H1 (cell line): Measurements from ENCODE around the gene INPP4B. TPM values are rescaled to one million over a fixed set of nuclear protein-coding genes. Genes with fewer than 3 reads are reported as not detected.

Experiments used
- CTCF ChIA-PET: fragments of 300-600 bp; sonication (Branson Sonifier 250); formaldehyde crosslinking; loops from one replicate; lab custom pipeline; 2021; ENCODE audit not compliant: partially characterized antibody; lab: Charles Lee
- POLR2A ChIA-PET: fragments of 300-600 bp; sonication (Branson Sonifier 250); formaldehyde crosslinking; loops from one replicate; lab custom pipeline; 2021; ENCODE audit warnings: inconsistent platforms; ENCODE audit not compliant: partially characterized antibody; lab: Charles Lee
- DNase-seq, 2 experiments: peaks; one replicate each; pipeline versions ENCODE4 v3.0.0 to v3.0.0-alpha.2; 2010 to 2022; ENCODE audit warnings: low spot score in 2 of 2, low read depth in 1 of 2, mixed read lengths in 1 of 2
- FAIRE-seq: peaks from 2 replicates; lab custom pipeline; 2011; peaks lifted over from hg19 to GRCh38; lab: Jason Lieb, UNC
- H2AFZ ChIP-seq: 2 replicates; pipeline ENCODE4 v1.8.1; 2012; ENCODE audit warnings: low read length, inconsistent platforms
- H2AK5ac ChIP-seq: 2 replicates; pipeline ENCODE4 v1.6.1; 2013; ENCODE audit warnings: low read depth, low read length
- H2BK120ac ChIP-seq: replicated peaks from 2 replicates; pipeline ENCODE3; 2013; ENCODE audit warnings: low read depth, low read length, inconsistent platforms
- H2BK12ac ChIP-seq: 2 replicates; pipeline ENCODE4 v1.6.1; 2013; ENCODE audit warnings: low read depth, low read length
- H2BK15ac ChIP-seq: 2 replicates; pipeline ENCODE4 v1.6.1; 2013; ENCODE audit warnings: low read length
- H2BK20ac ChIP-seq: 2 replicates; pipeline ENCODE4 v1.6.1; 2013; ENCODE audit warnings: low read length
- H2BK5ac ChIP-seq: 2 replicates; pipeline ENCODE4 v1.6.1; 2013; ENCODE audit warnings: low read depth, low read length
- H3K14ac ChIP-seq: 2 replicates; pipeline ENCODE4 v1.6.1; 2013; ENCODE audit warnings: inconsistent platforms; ENCODE audit not compliant: insufficient read length
- H3K18ac ChIP-seq: 2 replicates; pipeline ENCODE4 v1.6.1; 2013; ENCODE audit warnings: low read length; ENCODE audit errors: extremely low read depth
- H3K23ac ChIP-seq: 2 replicates; pipeline ENCODE4 v1.6.1; 2013; ENCODE audit warnings: inconsistent platforms; ENCODE audit not compliant: insufficient read length
- H3K23me2 ChIP-seq: 2 replicates; pipeline ENCODE4 v1.6.1; 2013; ENCODE audit warnings: low read depth, low read length
- H3K27ac ChIP-seq: 2 replicates; pipeline ENCODE4 v1.6.1; 2011; ENCODE audit warnings: low read depth, low read length, inconsistent platforms
- H3K27me3 ChIP-seq, 4 experiments: replicated peaks in 1 of 4; 1 replicate in 1 of 4; 2 replicates in 3 of 4; pipeline versions ENCODE4 v1.6.1 to v1.8.1; 2011 to 2013; ENCODE audit warnings: low read length in 3 of 4, mild to moderate bottlenecking in 3 of 4, inconsistent platforms in 2 of 4, mixed read lengths in 2 of 4, moderate library complexity in 1 of 4; ENCODE audit not compliant: control insufficient read depth in 3 of 4, insufficient read depth in 3 of 4; ENCODE audit errors: extremely low read depth in 1 of 4
- H3K36me3 ChIP-seq, 4 experiments: 2 replicates each; pipeline versions ENCODE4 v1.6.1 to v1.8.1; 2011 to 2013; ENCODE audit warnings: mild to moderate bottlenecking in 4 of 4, low read length in 3 of 4, moderate library complexity in 2 of 4, control low read depth in 1 of 4, inconsistent platforms in 1 of 4; ENCODE audit not compliant: insufficient read depth in 4 of 4, control insufficient read depth in 2 of 4
- H3K4ac ChIP-seq: replicated peaks from 2 replicates; pipeline ENCODE3; 2013; ENCODE audit warnings: low read length, low read depth, mixed read lengths, inconsistent platforms; ENCODE audit not compliant: insufficient read length
- H3K4me1 ChIP-seq, 4 experiments: replicated peaks in 1 of 4; 1 replicate in 1 of 4; 2 replicates in 3 of 4; pipeline versions ENCODE4 v1.6.1 to v1.8.1; 2011 to 2013; ENCODE audit warnings: low read length in 3 of 4, inconsistent platforms in 2 of 4, mixed read lengths in 1 of 4; ENCODE audit not compliant: insufficient read depth in 4 of 4, control insufficient read depth in 3 of 4
- H3K4me2 ChIP-seq, 2 experiments: 2 replicates each; pipeline versions ENCODE4 v1.6.1 to v1.8.1; 2011 to 2013; ENCODE audit warnings: low read depth in 2 of 2, low read length in 2 of 2, control low read depth in 1 of 2, inconsistent platforms in 1 of 2, mild to moderate bottlenecking in 1 of 2; ENCODE audit not compliant: insufficient read depth in 1 of 2
- H3K4me3 ChIP-seq, 4 experiments: fragments of 200-600, 300-600 bp in 1 of 4; sonication (generic), shearing (Covaris generic), sonication (Bioruptor Twin) in 1 of 4; 2 replicates each; pipeline versions ENCODE4 v1.5.1 to v1.8.1; 2011 to 2016; ENCODE audit warnings: low read length in 4 of 4, low read depth in 3 of 4, control low read depth in 2 of 4, inconsistent platforms in 2 of 4, mild to moderate bottlenecking in 2 of 4, mixed read lengths in 1 of 4, moderate library complexity in 1 of 4; ENCODE audit not compliant: insufficient read depth in 2 of 4; ENCODE audit errors: extremely low read depth in 1 of 4
- H3K56ac ChIP-seq: replicated peaks from 2 replicates; pipeline ENCODE3; 2013; ENCODE audit warnings: low read depth, mild to moderate bottlenecking, mixed read lengths, low read length, inconsistent platforms; ENCODE audit not compliant: insufficient read length
- H3K79me1 ChIP-seq: 2 replicates; pipeline ENCODE4 v1.6.1; 2013; ENCODE audit warnings: low read depth, low read length, control low read depth
- H3K79me2 ChIP-seq, 2 experiments: 2 replicates each; pipeline versions ENCODE4 v1.6.1 to v1.8.1; 2012 to 2013; ENCODE audit warnings: low read length in 2 of 2, mild to moderate bottlenecking in 2 of 2, inconsistent platforms in 1 of 2; ENCODE audit not compliant: insufficient read depth in 2 of 2, control insufficient read depth in 1 of 2
- H3K9ac ChIP-seq, 4 experiments: replicated peaks in 1 of 4; 1 replicate in 1 of 4; 2 replicates in 3 of 4; pipeline versions ENCODE4 v1.6.1 to v1.8.1; 2011 to 2013; ENCODE audit warnings: low read depth in 3 of 4, low read length in 3 of 4, control low read depth in 2 of 4, mild to moderate bottlenecking in 2 of 4, moderate library complexity in 2 of 4, inconsistent platforms in 1 of 4; ENCODE audit errors: extremely low read depth in 1 of 4
- H3K9me3 ChIP-seq, 2 experiments: 2 replicates each; pipeline versions ENCODE4 v1.6.1 to v1.8.1; 2012 to 2013; ENCODE audit warnings: mild to moderate bottlenecking in 2 of 2, moderate library complexity in 2 of 2, control low read depth in 1 of 2, inconsistent platforms in 1 of 2, low read depth in 1 of 2, low read length in 1 of 2, mixed read lengths in 1 of 2; ENCODE audit not compliant: insufficient read depth in 2 of 2
- H4K20me1 ChIP-seq, 2 experiments: replicated peaks in 1 of 2; 2 replicates each; pipeline versions ENCODE3 to v1.8.1; 2011 to 2013; ENCODE audit warnings: inconsistent platforms in 2 of 2, low read length in 2 of 2, mild to moderate bottlenecking in 1 of 2; ENCODE audit not compliant: insufficient read depth in 2 of 2, control insufficient read depth in 1 of 2
- H4K5ac ChIP-seq: 2 replicates; pipeline ENCODE4 v1.6.1; 2013; ENCODE audit warnings: low read length, low read depth, mixed read lengths, inconsistent platforms; ENCODE audit not compliant: insufficient read length
- H4K8ac ChIP-seq: 2 replicates; pipeline ENCODE4 v1.8.0; 2013; ENCODE audit warnings: mild to moderate bottlenecking, moderate library complexity, low read length, inconsistent platforms; ENCODE audit not compliant: insufficient read depth; ENCODE audit errors: extremely low read depth
- H4K91ac ChIP-seq: replicated peaks from 2 replicates; pipeline ENCODE3; 2013; ENCODE audit warnings: low read length, mixed read lengths, inconsistent platforms; ENCODE audit not compliant: insufficient read length
- BACH1 ChIP-seq: IDR thresholded peaks from 2 replicates; pipeline ENCODE4 v1.6.1; 2012; ENCODE audit warnings: low read length, improper control_type of control experiment
- CBX8 ChIP-seq: fragments of 300-800, 300-1000 bp; sonication (generic); IDR thresholded peaks from 2 replicates; pipeline ENCODE4 v1.7.1; 2016; ENCODE audit warnings: low read depth, low read length, borderline replicate concordance
- WGBS, 2 experiments: shearing (Covaris generic) in 1 of 2; methylation state at CpG; one replicate each; pipeline versions ENCODE4 v1.1.6 to v1.1.7; 2013 to 2015; ENCODE audit warnings: low lambda C conversion rate in 2 of 2, mixed read lengths in 2 of 2, inconsistent platforms in 1 of 2, low coverage in 1 of 2, missing lambda C conversion rate in 1 of 2; ENCODE audit not compliant: insufficient replicate concordance in 2 of 2, insufficient coverage in 1 of 2, insufficient read length in 1 of 2; ENCODE audit errors: extremely low coverage in 1 of 2, missing lambda C conversion rate in 1 of 2; 5-methylcytosine and 5-hydroxymethylcytosine counted together
- polyA plus RNA-seq, 7 experiments: library from polyadenylated mRNA; depleted of rRNA in 3 of 7; stranded (reverse) in 5 of 7; unstranded in 2 of 7; fragments of >200 nt in 5 of 7; fragments of 200-250 nt in 2 of 7; gene quantifications; 1 replicate in 5 of 7; 2 replicates in 1 of 7; 4 replicates in 1 of 7; pipeline versions ENCODE4 v1.2.1 to v1.2.3, GENCODE V29; 2011 to 2013; ENCODE audit warnings: missing spikeins in 2 of 7, mixed read lengths in 2 of 7
- total RNA-seq: library from RNA; stranded (reverse); fragmentation: NEBNext Ultra II Directional; extraction: Animal tissue kit (Norgen Biotek cat#: 25700); gene quantifications from 2 replicates; pipeline ENCODE4 v1.2.1, GENCODE V29; 2021

INPP4B gene
- total and polyA plus RNA-seq, 2 of the 8 experiments (the other 6 are each of a cell fraction or from before 2014, with no cell fraction given) = 0.11 to 0.54 TPM

DNA sequence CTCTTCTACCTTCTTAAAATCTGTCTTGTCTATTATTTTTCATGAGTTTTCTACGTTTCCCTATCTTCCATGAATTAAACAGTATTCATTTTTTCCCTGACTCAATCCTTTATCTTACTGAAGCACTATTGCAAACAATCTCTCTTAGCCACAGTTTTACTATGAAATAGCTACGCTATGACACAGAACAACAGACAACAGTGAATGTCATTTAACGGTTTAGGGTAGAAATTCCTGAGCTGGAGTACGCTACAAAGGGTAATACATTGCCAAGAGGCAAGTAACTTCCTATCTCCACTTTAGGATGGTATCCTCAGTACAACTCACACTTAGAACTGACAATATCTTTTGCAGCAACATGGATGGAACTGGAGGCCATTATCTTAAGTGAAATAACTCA is 552.6 kb downstream of the INPP4B start:
- H3K4ac ChIP-seq = no peak overlapping the region
- H3K27ac ChIP-seq = no peak overlapping the region
- no peak overlapping the region for H2AFZ ChIP-seq
- H4K91ac ChIP-seq = no peak overlapping the region
- no peak overlapping the region for H2BK5ac ChIP-seq
- no peaks in the 10 kb centered on the region for H3K27me3 ChIP-seq
- H3K23me2 ChIP-seq = no peaks in the 10 kb centered on the region
- no peak overlapping the region for H3K14ac ChIP-seq
- peaks cover 0 to 4% (median 2%) of the 10 kb centered on the region in 4 experiments; a peak in 2 of 7 replicates for H3K4me1 ChIP-seq
- DNase-seq (no peak), FAIRE-seq (no peak)
- H3K79me1 ChIP-seq = no peaks in the 10 kb centered on the region
- no peak overlapping the region for H3K9ac ChIP-seq
- no peak overlapping the region for H2BK120ac ChIP-seq
- no peak overlapping the region for H3K4me2 ChIP-seq
- no peak overlapping the region for H3K56ac ChIP-seq
- H3K79me2 ChIP-seq = no peaks in the 10 kb centered on the region
- 93% methylated on average over 4 of the region's 4 CpGs; no CpG with 5 or more reads in 1 of the 2 experiments for WGBS, 2 experiments
- no peak overlapping the region for H3K23ac ChIP-seq
- ChIA-PET CTCF (interaction anchor here (0.6 to 4.4 kb wide), 4 partner anchors 11 to 680 kb away, joined by 3 to 30 read pairs (median 6); no protein-coding TSS in a partner anchor), POLR2A (no interaction called here)
- H3K36me3 ChIP-seq = no peaks in the 10 kb centered on the region
- no peak overlapping the region for H3K4me3 ChIP-seq
- TF ChIP-seq BACH1 (no peak), CBX8 (no peak)
- H2AK5ac ChIP-seq = no peak overlapping the region
- H4K5ac ChIP-seq = no peak overlapping the region
- no peaks in the 10 kb centered on the region for H4K20me1 ChIP-seq
- no peak overlapping the region for H2BK12ac ChIP-seq
- no peak overlapping the region for H4K8ac ChIP-seq
- no peaks in the 10 kb centered on the region for H3K9me3 ChIP-seq
- H2BK20ac ChIP-seq = no peak overlapping the region
- no peak overlapping the region for H3K18ac ChIP-seq
- H2BK15ac ChIP-seq = no peak overlapping the region
